ENCODE data around the gene RHEB.

Gene RHEB

GRCh38 chr7:151481650-151482505 lies 37.8 kb downstream of the RHEB start:
- DNase-seq (ENCODE audit: low read depth in 1 of 2, low spot score in 1 of 2), result no peak
- no peak overlapping the region for H3K27ac ChIP-seq (replicated peaks)
- H3K4me3 ChIP-seq (replicated peaks; ENCODE audit: insufficient read depth, low read length), result no peak overlapping the region
- no peak for TF ChIP-seq POLR2AphosphoS5 (IDR thresholded peaks at IDR 0.05; ENCODE audit: low read depth)
- TF ChIP-seq REST (IDR thresholded peaks at IDR 0.05; ENCODE audit: insufficient replicate concordance, low read depth), result no peak
- no peak for TF ChIP-seq GABPA (IDR thresholded peaks at IDR 0.05; ENCODE audit: low read depth)
- no peak for TF ChIP-seq CTCF (IDR thresholded peaks at IDR 0.05; ENCODE audit: insufficient read depth, low read length)
- no peak for TF ChIP-seq SPI1 (IDR thresholded peaks at IDR 0.05; ENCODE audit: borderline replicate concordance, low read depth)
- no peaks in the 10 kb centered on the region for H3K27me3 ChIP-seq (ENCODE audit: insufficient read depth, poor library complexity, severe bottlenecking)

GRCh38 chr7:151477867-151478266 lies 41.8 kb downstream of the RHEB start:
- Histone ChIP-seq H3K4me3 (replicated peaks; ENCODE audit: insufficient read depth, low read length) (no peak overlapping the region), H3K27ac (replicated peaks) (no peak overlapping the region), H3K27me3 (ENCODE audit: insufficient read depth, poor library complexity, severe bottlenecking) (no peaks in the 10 kb centered on the region)
- TF ChIP-seq SPI1 (IDR thresholded peaks at IDR 0.05; ENCODE audit: borderline replicate concordance, low read depth) (no peak), REST (IDR thresholded peaks at IDR 0.05; ENCODE audit: insufficient replicate concordance, low read depth) (no peak), POLR2AphosphoS5 (IDR thresholded peaks at IDR 0.05; ENCODE audit: low read depth) (no peak), GABPA (IDR thresholded peaks at IDR 0.05; ENCODE audit: low read depth) (no peak), CTCF (IDR thresholded peaks at IDR 0.05; ENCODE audit: insufficient read depth, low read length) (no peak)
- no peak for DNase-seq (ENCODE audit: low read depth in 1 of 2, low spot score in 1 of 2)

- no peak for DNase-seq (ENCODE audit: low read depth in 1 of 2, low spot score in 1 of 2)
- TF ChIP-seq POLR2AphosphoS5 (IDR thresholded peaks at IDR 0.05; ENCODE audit: low read depth) (no peak), CTCF (IDR thresholded peaks at IDR 0.05; ENCODE audit: insufficient read depth, low read length) (no peak)
- H3K27ac ChIP-seq (replicated peaks), result no peak overlapping the region
Observed at GRCh38 chr7:151472644-151473380, 46.9 kb downstream of the RHEB start.

More at GRCh38 chr7:151472644-151473380, 46.9 kb downstream of the RHEB start:
- no peaks in the 10 kb centered on the region for H3K27me3 ChIP-seq (ENCODE audit: insufficient read depth, poor library complexity, severe bottlenecking)
- H3K4me3 ChIP-seq (replicated peaks; ENCODE audit: insufficient read depth, low read length), result no peak overlapping the region

All from HL-60 (cell line).